Measurements from ENCODE around the gene POP4. TPM values are rescaled to one million over a fixed set of nuclear protein-coding genes. Genes with fewer than 3 reads are reported as not detected.

The POP4 gene
- total and polyA plus RNA-seq, 9 of the 15 experiments (the other 6 are each of a cell fraction or from before 2014, with no cell fraction given), result 42.1 to 128 (median 99.0) TPM

DNA sequence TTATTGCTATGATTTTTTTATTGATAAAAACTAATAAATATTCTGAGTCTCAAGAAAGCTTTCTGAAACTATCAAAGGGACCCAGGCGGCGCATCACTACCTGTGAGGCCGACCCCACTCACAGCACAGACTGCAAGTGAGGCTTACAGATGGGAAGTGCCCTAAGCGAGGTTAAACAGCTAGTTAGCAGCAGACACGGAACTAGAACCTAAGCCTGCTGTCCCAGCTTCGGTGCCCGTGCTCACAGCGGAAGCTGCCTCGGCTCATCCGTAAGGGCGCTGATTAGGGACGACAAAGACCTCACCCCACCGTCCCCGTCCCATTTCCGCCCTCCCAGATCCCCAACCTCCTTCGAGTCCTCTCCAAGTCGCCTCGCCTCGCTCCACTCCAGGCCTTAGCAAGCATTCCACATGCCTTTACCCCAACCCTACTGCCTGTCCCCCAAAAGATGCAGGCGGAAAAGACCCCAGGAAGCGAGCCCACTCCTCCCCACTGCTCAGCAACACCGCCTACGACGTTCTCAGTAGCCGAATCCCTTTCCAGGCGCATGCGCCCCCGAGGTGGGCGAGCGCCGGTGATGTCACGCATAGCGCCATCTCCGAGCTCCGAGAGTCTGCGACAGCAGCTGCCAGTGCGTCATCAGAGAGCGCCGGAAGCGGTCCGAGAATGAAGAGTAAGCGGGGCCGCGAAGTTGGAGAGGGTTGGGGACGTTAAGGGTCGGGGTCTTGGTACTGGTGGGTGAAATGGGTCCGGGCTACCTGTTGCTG is at the start of gene POP4 (continued):
- TF ChIP-seq ZBTB49 (CRISPR knock-in tag; IDR thresholded peaks at IDR 0.05; ENCODE audit: borderline replicate concordance) (no peak), COPS2 (conservative IDR thresholded peaks at IDR 0.05) (no peak), DACH1 (IDR thresholded peaks at IDR 0.05; ENCODE audit: partially characterized antibody) (peak; percentile 71), FOXK1 (CRISPR knock-in tag; IDR thresholded peaks at IDR 0.05; ENCODE audit: borderline replicate concordance) (peak; percentile 77; the same call in 1 of the 2 replicates), TFAM (CRISPR knock-in tag; conservative IDR thresholded peaks at IDR 0.05) (no peak), SMAD4 (CRISPR knock-in tag; conservative IDR thresholded peaks at IDR 0.05) (peak; percentile 45; the same call in 1 of the 2 replicates), E2F3 (CRISPR knock-in tag; IDR thresholded peaks at IDR 0.05) (no peak), HNRNPLL (IDR thresholded peaks at IDR 0.05; ENCODE audit: low read depth, low read length, poor library complexity, severe bottlenecking) (peak; percentile 42), PRDM10 (IDR thresholded peaks at IDR 0.05; ENCODE audit: partially characterized antibody) (peak; percentile 43), KHSRP (IDR thresholded peaks at IDR 0.05) (peak; percentile 95), YY1 (IDR thresholded peaks at IDR 0.05; ENCODE audit: borderline replicate concordance in 1 of 3, control insufficient read depth in 1 of 3, extremely low read depth in 1 of 3, insufficient read depth in 3 of 3, insufficient read length in 1 of 3, insufficient replicate concordance in 2 of 3, low read depth in 1 of 3, low read length in 2 of 3) (peak in 2 of 3 experiments; percentile 67 to 73), ELF4 (CRISPR knock-in tag; IDR thresholded peaks at IDR 0.05) (peak; percentile 89), TRIM28 (IDR thresholded peaks at IDR 0.05) (0 out of 2 replicates have a peak, but pooled peaks have one; percentile 33), CREM (IDR thresholded peaks at IDR 0.05; ENCODE audit: low read depth) (peak; percentile 100), ATF1 (CRISPR knock-in tag; IDR thresholded peaks at IDR 0.05) (peak; percentile 98), ATF1 (tag; IDR thresholded peaks at IDR 0.05) (peak; percentile 100), MEIS2 (IDR thresholded peaks at IDR 0.05; ENCODE audit: partially characterized antibody) (peak; percentile 86), RBM39 (optimal IDR thresholded peaks at IDR 0.05; ENCODE audit: low read depth, low read length) (no peak), KAT7 (CRISPR knock-in tag; IDR thresholded peaks at IDR 0.05; ENCODE audit: borderline replicate concordance) (peak; percentile 36; the same call in 1 of the 2 replicates), PHF20 (IDR thresholded peaks at IDR 0.05; ENCODE audit: partially characterized antibody) (peak; percentile 100), ILF3 (IDR thresholded peaks at IDR 0.05; ENCODE audit: borderline replicate concordance) (no peak)
- TF ChIP-seq, protein P1, sequence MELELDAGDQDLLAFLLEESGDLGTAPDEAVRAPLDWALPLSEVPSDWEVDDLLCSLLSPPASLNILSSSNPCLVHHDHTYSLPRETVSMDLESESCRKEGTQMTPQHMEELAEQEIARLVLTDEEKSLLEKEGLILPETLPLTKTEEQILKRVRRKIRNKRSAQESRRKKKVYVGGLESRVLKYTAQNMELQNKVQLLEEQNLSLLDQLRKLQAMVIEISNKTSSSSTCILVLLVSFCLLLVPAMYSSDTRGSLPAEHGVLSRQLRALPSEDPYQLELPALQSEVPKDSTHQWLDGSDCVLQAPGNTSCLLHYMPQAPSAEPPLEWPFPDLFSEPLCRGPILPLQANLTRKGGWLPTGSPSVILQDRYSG (tag; conservative IDR thresholded peaks at IDR 0.05; ENCODE audit: low read depth), result no peak

Measured in K562 (cell line).